Activated CD4-positive, alpha-beta T cell treated with anti-CD3 and anti-CD28 coated beads for 24 hours (primary cell): ENCODE measurements around the gene RAD52.

Experiments
- DNase-seq, 2 donors: peaks; one replicate each; pipeline ENCODE4 v3.0.0-alpha.2; 2020; ENCODE audit warnings: low read depth in 2 of 2

RAD52 gene

DNA sequence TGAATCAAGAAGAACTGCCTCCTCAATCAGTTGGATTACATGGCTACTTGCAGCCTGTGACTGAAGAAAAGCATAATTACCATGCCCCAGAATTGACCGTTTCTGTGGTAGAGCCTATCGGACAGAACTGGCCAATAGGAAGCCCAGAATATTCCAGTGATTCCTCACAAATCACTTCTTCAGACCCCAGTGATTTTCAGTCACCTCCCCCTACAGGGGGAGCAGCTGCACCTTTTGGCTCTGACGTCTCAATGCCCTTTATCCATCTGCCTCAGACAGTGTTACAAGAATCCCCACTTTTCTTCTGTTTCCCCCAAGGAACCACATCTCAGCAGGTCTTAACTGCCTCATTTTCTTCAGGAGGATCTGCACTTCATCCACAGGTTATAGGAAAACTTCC, 80.8 kb downstream of the RAD52 start:
- no peak for DNase-seq

DNA sequence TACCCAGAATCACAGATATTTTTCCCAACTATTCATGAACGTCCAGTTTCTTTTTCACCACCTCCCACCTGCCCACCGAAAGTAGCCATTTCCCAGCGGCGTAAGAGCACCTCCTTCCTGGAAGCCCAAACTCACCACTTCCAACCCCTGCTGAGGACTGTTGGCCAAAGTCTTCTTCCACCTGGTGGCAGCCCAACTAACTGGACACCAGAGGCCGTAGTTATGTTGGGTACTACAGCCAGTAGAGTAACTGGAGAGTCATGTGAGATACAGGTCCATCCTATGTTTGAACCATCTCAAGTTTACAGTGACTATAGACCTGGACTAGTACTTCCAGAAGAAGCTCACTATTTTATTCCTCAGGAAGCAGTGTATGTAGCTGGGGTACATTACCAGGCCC, 81.6 kb downstream of the RAD52 start:
- no peak for DNase-seq

DNA sequence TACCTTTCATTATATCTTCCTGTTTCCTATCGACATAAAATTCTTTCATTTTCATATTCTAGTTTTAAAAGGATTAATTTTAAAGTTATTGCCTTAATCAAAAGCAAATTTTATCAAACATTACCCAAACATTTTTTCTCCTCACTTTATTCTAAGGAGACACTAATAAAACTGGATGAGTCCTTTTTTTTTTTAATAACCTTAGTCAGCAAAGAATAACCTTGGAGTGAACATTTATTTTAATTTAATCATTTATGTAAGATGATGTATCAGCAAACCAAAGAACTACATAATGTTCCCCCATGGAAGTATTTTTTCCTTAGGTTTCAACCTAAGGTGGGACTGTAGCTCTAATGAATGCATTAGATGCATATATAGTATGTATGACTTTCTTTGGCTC, 83.9 kb downstream of the RAD52 start:
- no peak for DNase-seq

DNA sequence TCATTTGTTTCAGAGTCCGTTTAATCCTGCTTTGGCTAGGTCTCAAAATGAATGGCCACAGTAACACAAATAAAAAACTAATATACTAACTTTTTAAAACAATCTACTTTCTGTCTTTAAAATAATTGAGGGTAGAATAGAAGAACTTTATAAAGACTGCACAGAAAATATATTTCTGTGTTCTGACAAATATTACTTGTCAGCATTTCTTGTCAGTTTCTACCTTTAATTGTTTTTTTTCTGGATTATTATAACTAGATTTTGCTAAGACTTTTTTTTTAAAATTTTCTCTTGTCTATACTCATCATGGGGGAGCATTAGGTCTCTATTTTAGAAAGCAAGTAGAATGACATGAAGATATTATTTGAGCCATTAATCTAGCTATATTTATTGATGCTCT, 86.2 kb downstream of the RAD52 start:
- no peak for DNase-seq

DNA sequence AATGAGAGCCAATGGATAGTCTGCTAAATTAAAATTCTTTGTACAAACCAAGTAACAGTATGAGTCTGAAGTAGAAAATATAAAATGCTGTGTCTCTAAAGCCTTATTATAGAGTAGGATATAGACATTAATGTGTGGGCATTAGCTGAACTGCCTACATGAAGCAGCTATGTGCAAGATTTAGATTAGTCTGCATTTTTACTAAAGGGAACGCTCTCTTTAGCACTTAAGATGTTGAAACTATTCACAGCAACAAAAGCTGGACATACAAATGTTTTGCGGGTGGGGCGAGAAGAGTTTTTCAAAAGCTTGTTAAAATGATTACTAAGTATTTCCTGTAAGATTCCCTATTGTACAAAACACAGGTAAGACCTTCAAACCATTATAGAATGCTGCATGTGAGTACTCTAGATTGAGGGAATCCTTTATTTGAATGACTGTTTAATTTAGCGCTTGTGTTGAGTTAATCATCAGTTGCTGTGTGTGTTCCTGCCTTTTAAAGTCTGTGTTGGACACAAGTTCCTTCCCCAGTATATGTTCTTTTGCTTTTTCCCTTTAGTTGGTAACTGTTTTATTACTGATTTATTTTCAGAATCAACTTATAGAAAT, 87.1 kb downstream of the RAD52 start:
- DNase-seq: no peak
